GM12872 (cell line): Measurements from ENCODE around the gene MARCKS.

ENCODE experiments used
- CTCF ChIP-seq: IDR thresholded peaks from 3 replicates; pipeline ENCODE4 v1.5.1; 2011; ENCODE audit warnings: low read depth, mild to moderate bottlenecking, low read length, moderate library complexity; ENCODE audit not compliant: insufficient read depth

MARCKS gene

GRCh38 chr6:113823916-113824315, 33.2 kb upstream of the MARCKS start:
- TF ChIP-seq CTCF: no peak

- TF ChIP-seq CTCF: no peak
Measured at GRCh38 chr6:113824411-113824810, 32.7 kb upstream of the MARCKS start.

- no peak for TF ChIP-seq CTCF
Measured at GRCh38 chr6:113824866-113825265, 32.3 kb upstream of the MARCKS start.

GRCh38 chr6:113825781-113826180, 31.4 kb upstream of the MARCKS start:
- TF ChIP-seq CTCF: no peak

GRCh38 chr6:113828984-113829695, 28.0 kb upstream of the MARCKS start:
- no peak for TF ChIP-seq CTCF

GRCh38 chr6:113829696-113830045, 27.5 kb upstream of the MARCKS start:
- TF ChIP-seq CTCF: no peak

GRCh38 chr6:113830140-113830539, 27.0 kb upstream of the MARCKS start:
- TF ChIP-seq CTCF: no peak
